SU-DHL-6 (cell line): ENCODE results near the gene HOXD4.

ENCODE experiments used
- H2AFZ ChIP-seq: fragments of 200-600 bp; sonication (generic); 2 replicates; pipeline ENCODE4 v1.6.1; 2014; ENCODE audit warnings: low read depth, mild to moderate bottlenecking, moderate library complexity, mixed read lengths, antibody characterized with exemption, low read length; ENCODE audit not compliant: severe bottlenecking
- H3F3A ChIP-seq: fragments of 200-600 bp; shearing (Covaris generic); 2 replicates; pipeline ENCODE4 v1.6.0; 2016; ENCODE audit warnings: antibody characterized with exemption, mild to moderate bottlenecking; ENCODE audit not compliant: insufficient read depth
- H3K27ac ChIP-seq: fragments of 200-600 bp; sonication (generic); 2 replicates; pipeline ENCODE4 v1.5.1; 2016; ENCODE audit warnings: low read depth, mild to moderate bottlenecking, low read length, moderate library complexity, mixed read lengths
- H3K27me3 ChIP-seq: fragments of 200-600 bp; sonication (generic), shearing (Covaris generic); 2 replicates; pipeline ENCODE4 v1.6.0; 2014; ENCODE audit warnings: mild to moderate bottlenecking, low read length
- H3K36me3 ChIP-seq: fragments of 200-600 bp; sonication (generic); 2 replicates; pipeline ENCODE4 v1.6.1; 2014; ENCODE audit warnings: mild to moderate bottlenecking, low read length, mixed read lengths
- H3K4me2 ChIP-seq: fragments of 300-600, 200-600 bp; shearing (Covaris generic), sonication (generic); 2 replicates; pipeline ENCODE4 v1.6.0; 2014; ENCODE audit warnings: low read length, low read depth, mild to moderate bottlenecking; ENCODE audit not compliant: poor library complexity, severe bottlenecking
- H3K4me3 ChIP-seq: fragments of 200-600 bp; sonication (generic); 2 replicates; pipeline ENCODE4 v1.5.1; 2014; ENCODE audit warnings: antibody characterized with exemption, low read length, mild to moderate bottlenecking, mixed read lengths; ENCODE audit not compliant: insufficient read depth, poor library complexity, severe bottlenecking
- H3K79me2 ChIP-seq: fragments of 200-600 bp; sonication (generic); 2 replicates; pipeline ENCODE4 v1.6.1; 2014; ENCODE audit warnings: mild to moderate bottlenecking, low read length, moderate library complexity; ENCODE audit not compliant: insufficient read depth
- H3K9ac ChIP-seq: fragments of 200-600 bp; sonication (generic); 2 replicates; pipeline ENCODE4 v1.7.0; 2014; ENCODE audit warnings: mild to moderate bottlenecking, low read length
- H3K9me2 ChIP-seq: fragments of 200-600 bp; sonication (generic); replicated peaks from 2 replicates; pipeline ENCODE4 v1.6.1; 2014; ENCODE audit warnings: low read length; ENCODE audit not compliant: insufficient read depth
- H3K9me3 ChIP-seq: fragments of 200-600 bp; sonication (generic); 2 replicates; pipeline ENCODE4 v1.6.1; 2014; ENCODE audit warnings: low read length, mixed read lengths; ENCODE audit not compliant: insufficient read depth
- H4K20me1 ChIP-seq: fragments of 200-600 bp; sonication (generic); 2 replicates; pipeline ENCODE4 v1.6.1; 2014; ENCODE audit warnings: low read depth, mild to moderate bottlenecking, antibody characterized with exemption, low read length, moderate library complexity, mixed read lengths
- CTCF ChIP-seq: fragments of 200-600 bp; sonication (generic); IDR thresholded peaks from one replicate; pipeline ENCODE4 v1.5.1; 2017; ENCODE audit warnings: antibody characterized with exemption, mild to moderate bottlenecking, low read length, moderate library complexity; ENCODE audit not compliant: insufficient read depth, poor library complexity, severe bottlenecking
- EZH2phosphoT487 ChIP-seq: fragments of 200-600 bp; sonication (generic), shearing (Covaris generic); conservative IDR thresholded peaks from 2 replicates; pipeline ENCODE4 v1.6.1; 2018; ENCODE audit warnings: mild to moderate bottlenecking, antibody characterized with exemption, low read length, moderate library complexity, mixed read lengths

Gene HOXD4

GRCh38 chr2:176140513-176141317 is 10.6 kb upstream of the HOXD4 start:
- no peak overlapping the region for H3K4me2 ChIP-seq
- H3K9me2 ChIP-seq = no peaks in the 10 kb centered on the region
- no peak overlapping the region for H3K27ac ChIP-seq
- no peaks in the 10 kb centered on the region for H3K36me3 ChIP-seq
- no peak overlapping the region for H3K9ac ChIP-seq
- no peaks in the 10 kb centered on the region for H4K20me1 ChIP-seq
- H3K27me3 ChIP-seq = no peaks in the 10 kb centered on the region
- H3K9me3 ChIP-seq = no peaks in the 10 kb centered on the region
- no peak overlapping the region for H2AFZ ChIP-seq
- TF ChIP-seq CTCF (peak; percentile 39), EZH2phosphoT487 (no peak)
- no peak overlapping the region for H3K4me3 ChIP-seq
- H3F3A ChIP-seq = no peaks in the 10 kb centered on the region
- no peaks in the 10 kb centered on the region for H3K79me2 ChIP-seq

- Histone ChIP-seq H3K9me3 (no peaks in the 10 kb centered on the region), H3K4me2 (no peak overlapping the region), H3K9ac (no peak overlapping the region), H4K20me1 (no peaks in the 10 kb centered on the region), H3K27ac (no peak overlapping the region), H2AFZ (no peak overlapping the region), H3K4me3 (no peak overlapping the region), H3K27me3 (no peaks in the 10 kb centered on the region), H3F3A (no peaks in the 10 kb centered on the region), H3K79me2 (no peaks in the 10 kb centered on the region), H3K36me3 (no peaks in the 10 kb centered on the region), H3K9me2 (no peaks in the 10 kb centered on the region)
- no peak for TF ChIP-seq EZH2phosphoT487
- TF ChIP-seq CTCF = no peak
Measured at GRCh38 chr2:176142281-176142680, 9.1 kb upstream of the HOXD4 start.

- H3K9me2 ChIP-seq = no peaks in the 10 kb centered on the region
- no peaks in the 10 kb centered on the region for H3K36me3 ChIP-seq
- no peaks in the 10 kb centered on the region for H4K20me1 ChIP-seq
- no peak overlapping the region for H3K4me2 ChIP-seq
- H2AFZ ChIP-seq = no peak overlapping the region
- no peak overlapping the region for H3K27ac ChIP-seq
- no peaks in the 10 kb centered on the region for H3K9me3 ChIP-seq
- TF ChIP-seq EZH2phosphoT487 (no peak), CTCF (no peak)
- H3F3A ChIP-seq = no peaks in the 10 kb centered on the region
- no peak overlapping the region for H3K9ac ChIP-seq
- no peak overlapping the region for H3K4me3 ChIP-seq
- no peaks in the 10 kb centered on the region for H3K27me3 ChIP-seq
- H3K79me2 ChIP-seq = no peaks in the 10 kb centered on the region
Measured at GRCh38 chr2:176145085-176145969, 6.0 kb upstream of the HOXD4 start.
